ENCODE measurements around the gene PTPN11.

The PTPN11 gene

GRCh38 chr12:112536367-112536730 is 117.6 kb downstream of the PTPN11 start:
- Histone ChIP-seq H3K4me3 (ENCODE audit: severe bottlenecking) (no peak overlapping the region), H3K36me3 (ENCODE audit: low read depth) (no peaks in the 10 kb centered on the region), H3K4me1 (ENCODE audit: insufficient read depth, poor library complexity, severe bottlenecking) (no peaks in the 10 kb centered on the region), H3K27ac (ENCODE audit: poor library complexity, severe bottlenecking) (no peak overlapping the region), H3K9me3 (ENCODE audit: severe bottlenecking) (no peaks in the 10 kb centered on the region), H3K27me3 (ENCODE audit: insufficient read depth, poor library complexity, severe bottlenecking) (no peaks in the 10 kb centered on the region)
- ATAC-seq (ENCODE audit: low read depth) (no peak), DNase-seq (ENCODE audit: low spot score) (no peak)
- no peak for TF ChIP-seq CTCF (IDR thresholded peaks at IDR 0.05; ENCODE audit: poor library complexity, severe bottlenecking)

- no peak for DNase-seq (ENCODE audit: low spot score)
- no peak for ATAC-seq (ENCODE audit: low read depth)
- Histone ChIP-seq H3K4me1 (ENCODE audit: insufficient read depth, poor library complexity, severe bottlenecking) (no peaks in the 10 kb centered on the region), H3K27ac (ENCODE audit: poor library complexity, severe bottlenecking) (no peak overlapping the region), H3K9me3 (ENCODE audit: severe bottlenecking) (no peaks in the 10 kb centered on the region), H3K36me3 (ENCODE audit: low read depth) (no peaks in the 10 kb centered on the region), H3K4me3 (ENCODE audit: severe bottlenecking) (no peak overlapping the region), H3K27me3 (ENCODE audit: insufficient read depth, poor library complexity, severe bottlenecking) (no peaks in the 10 kb centered on the region)
- TF ChIP-seq CTCF (IDR thresholded peaks at IDR 0.05; ENCODE audit: poor library complexity, severe bottlenecking), result no peak
These were observed 119.1 kb downstream of the PTPN11 start for GRCh38 chr12:112537710-112538396.

- H3K27ac ChIP-seq (ENCODE audit: poor library complexity, severe bottlenecking), result no peak overlapping the region
- no peaks in the 10 kb centered on the region for H3K9me3 ChIP-seq (ENCODE audit: severe bottlenecking)
- no peak overlapping the region for H3K4me3 ChIP-seq (ENCODE audit: severe bottlenecking)
- no peak for TF ChIP-seq CTCF (IDR thresholded peaks at IDR 0.05; ENCODE audit: poor library complexity, severe bottlenecking)
- no peaks in the 10 kb centered on the region for H3K27me3 ChIP-seq (ENCODE audit: insufficient read depth, poor library complexity, severe bottlenecking)
- ATAC-seq (ENCODE audit: low read depth) (no peak), DNase-seq (ENCODE audit: low spot score) (no peak)
- H3K4me1 ChIP-seq (ENCODE audit: insufficient read depth, poor library complexity, severe bottlenecking), result no peaks in the 10 kb centered on the region
- no peaks in the 10 kb centered on the region for H3K36me3 ChIP-seq (ENCODE audit: low read depth)
These were observed 120.0 kb downstream of the PTPN11 start for GRCh38 chr12:112538740-112539139.

GRCh38 chr12:112539221-112539620 is 120.5 kb downstream of the PTPN11 start:
- no peak for ATAC-seq (ENCODE audit: low read depth)
- Histone ChIP-seq H3K4me3 (ENCODE audit: severe bottlenecking) (no peak overlapping the region), H3K4me1 (ENCODE audit: insufficient read depth, poor library complexity, severe bottlenecking) (no peaks in the 10 kb centered on the region)

More at GRCh38 chr12:112539221-112539620, 120.5 kb downstream of the PTPN11 start:
- Histone ChIP-seq H3K9me3 (ENCODE audit: severe bottlenecking) (no peaks in the 10 kb centered on the region), H3K36me3 (ENCODE audit: low read depth) (no peaks in the 10 kb centered on the region), H3K27ac (ENCODE audit: poor library complexity, severe bottlenecking) (no peak overlapping the region), H3K27me3 (ENCODE audit: insufficient read depth, poor library complexity, severe bottlenecking) (no peaks in the 10 kb centered on the region)
- no peak for DNase-seq (ENCODE audit: low spot score)
- peak; percentile 23 for TF ChIP-seq CTCF (IDR thresholded peaks at IDR 0.05; ENCODE audit: poor library complexity, severe bottlenecking)

Data from RWPE2 (cell line).